HCT116 (cell line): Measurements from ENCODE around the gene DYNC2LI1. TPM values are rescaled to one million over a fixed set of nuclear protein-coding genes. Genes with fewer than 3 reads are reported as not detected.

Experiments used
- ATAC-seq: fragments of 200-7000 bp; cut with Tn5 transposase; 2 replicates; pipeline ENCODE4 v1.9.1; 2020; ENCODE audit warnings: mild to moderate bottlenecking, moderate library complexity
- BruUV-seq: library from RNA; stranded (reverse); fragments of 400-500 nt; replicated peaks from 2 replicates; lab custom pipeline; 2021; lab: Mats Ljungman, UMichigan
- CTCF ChIA-PET: fragments of 300-600 bp; sonication (Branson Sonifier 250); formaldehyde crosslinking; loops from one replicate; lab custom pipeline; 2021; ENCODE audit warnings: antibody characterized with exemption; lab: Charles Lee
- POLR2A ChIA-PET: fragments of 300-600, 350-600 bp; sonication (Branson Sonifier 250); formaldehyde crosslinking; loops from one replicate; lab custom pipeline; 2021; ENCODE audit warnings: antibody characterized with exemption; lab: Charles Lee
- RAD21 ChIA-PET, 2 experiments: fragments of 300-600 bp; sonication (Branson Sonifier 250); formaldehyde crosslinking; loops; one replicate each; lab custom pipeline; 2023; ENCODE audit warnings: low total read pairs in 2 of 2; ENCODE audit not compliant: uncharacterized antibody in 2 of 2, unreplicated experiment in 2 of 2, low non-redundant PET in 1 of 2; lab: Charles Lee
- DNase-seq: peaks from one replicate; pipeline ENCODE4 v3.0.0-alpha.2; 2010; ENCODE audit warnings: low read depth, low spot score
- H2AFZ ChIP-seq: fragments of 200-600 bp; shearing (Covaris generic), sonication (generic); 2 replicates; pipeline ENCODE4 v1.6.1; 2017; ENCODE audit warnings: low read depth, mixed run types, mixed read lengths, antibody characterized with exemption, low read length; ENCODE audit not compliant: poor library complexity, severe bottlenecking
- H3K27ac ChIP-seq: 2 replicates; pipeline ENCODE4 v1.5.1; 2012; ENCODE audit warnings: low read depth, low read length
- H3K27me3 ChIP-seq: fragments of 200-600 bp; sonication (generic); 2 replicates; pipeline ENCODE4 v1.6.1; 2016; ENCODE audit warnings: mixed run types, low read length, mixed read lengths; ENCODE audit not compliant: insufficient read depth
- H3K36me3 ChIP-seq, 2 experiments: fragments of 200-500 bp in 1 of 2; fragments of 200-600 bp in 1 of 2; sonication (Bioruptor generic) in 1 of 2; sonication (generic) in 1 of 2; 2 replicates each; pipeline versions ENCODE4 v1.5.1 to v1.6.1; 2014 to 2016; ENCODE audit warnings: low read length in 2 of 2, inconsistent platforms in 1 of 2, mixed read lengths in 1 of 2, mixed run types in 1 of 2; ENCODE audit not compliant: insufficient read depth in 2 of 2, control insufficient read depth in 1 of 2
- H3K4me1 ChIP-seq, 2 experiments: fragments of 200-600 bp in 1 of 2; sonication (generic) in 1 of 2; 2 replicates each; pipeline versions ENCODE4 v1.5.1 to v1.6.1; 2012 to 2017; ENCODE audit warnings: low read length in 2 of 2, inconsistent platforms in 1 of 2, mild to moderate bottlenecking in 1 of 2, mixed read lengths in 1 of 2, mixed run types in 1 of 2, moderate library complexity in 1 of 2; ENCODE audit not compliant: insufficient read depth in 2 of 2, control insufficient read depth in 1 of 2
- H3K4me2 ChIP-seq: fragments of 200-600 bp; sonication (generic); 2 replicates; pipeline ENCODE4 v1.6.1; 2017; ENCODE audit warnings: mixed run types, low read length, mixed read lengths
- H3K4me3 ChIP-seq, 2 experiments: fragments of 200-600 bp in 1 of 2; sonication (generic) in 1 of 2; replicated peaks in 1 of 2; 2 replicates each; pipeline ENCODE4 v1.5.1; 2011 to 2016; ENCODE audit warnings: low read length in 2 of 2, control low read depth in 1 of 2, low read depth in 1 of 2, mild to moderate bottlenecking in 1 of 2, mixed read lengths in 1 of 2, mixed run types in 1 of 2
- H3K79me2 ChIP-seq: fragments of 200-600 bp; sonication (generic); 2 replicates; pipeline ENCODE4 v1.6.1; 2017; ENCODE audit warnings: mild to moderate bottlenecking, mixed run types, low read length, moderate library complexity, mixed read lengths; ENCODE audit not compliant: insufficient read depth
- H3K9ac ChIP-seq: fragments of 200-600 bp; sonication (generic); 2 replicates; pipeline ENCODE4 v1.6.1; 2016; ENCODE audit warnings: low read length, mixed read lengths
- H3K9me2 ChIP-seq: fragments of 200-600 bp; sonication (generic), shearing (Covaris generic); 2 replicates; pipeline ENCODE4 v1.6.1; 2017; ENCODE audit warnings: mixed run types, mild to moderate bottlenecking, moderate library complexity; ENCODE audit not compliant: insufficient read depth
- H3K9me3 ChIP-seq, 2 experiments: fragments of 200-500 bp in 1 of 2; fragments of 200-600 bp in 1 of 2; sonication (Bioruptor generic) in 1 of 2; sonication (generic) in 1 of 2; 2 replicates each; pipeline ENCODE4 v1.6.1; 2014 to 2017; ENCODE audit warnings: low read length in 2 of 2, mixed read lengths in 2 of 2, inconsistent platforms in 1 of 2, low read depth in 1 of 2, mild to moderate bottlenecking in 1 of 2, mixed run types in 1 of 2, moderate library complexity in 1 of 2; ENCODE audit not compliant: control insufficient read depth in 1 of 2, insufficient read depth in 1 of 2
- H4K20me1 ChIP-seq: fragments of 200-600 bp; sonication (generic), shearing (Covaris generic); 2 replicates; pipeline ENCODE4 v1.6.1; 2017; ENCODE audit warnings: mixed run types, mild to moderate bottlenecking, moderate library complexity; ENCODE audit not compliant: insufficient read depth
- CEBPB ChIP-seq: IDR thresholded peaks from 2 replicates; pipeline ENCODE4 v1.6.1; 2012; ENCODE audit warnings: low read depth
- FOSL1 ChIP-seq: IDR thresholded peaks from 2 replicates; pipeline ENCODE4 v1.6.1; 2012; ENCODE audit warnings: low read depth
- JUND ChIP-seq: IDR thresholded peaks from 2 replicates; pipeline ENCODE4 v1.6.1; 2012
- SIN3A ChIP-seq: IDR thresholded peaks from 2 replicates; pipeline ENCODE4 v1.6.1; 2012; ENCODE audit warnings: low read depth
- TCF7L2 ChIP-seq: IDR thresholded peaks from 2 replicates; pipeline ENCODE4 v1.7.0; 2011; ENCODE audit warnings: borderline replicate concordance, inconsistent platforms; ENCODE audit not compliant: insufficient read depth, insufficient read length; ENCODE audit errors: extremely low read depth
- ZFX ChIP-seq: fragments of 450-650 bp; IDR thresholded peaks from 2 replicates; pipeline ENCODE4 v1.6.1; 2017
- intact Hi-C: fragments of 100-400 bp; cut with micrococcal nuclease; formaldehyde crosslinking; loops from 2 replicates; pipeline ENCODE4 v1.10.0; 2022
- total RNA-seq: library from RNA; stranded (reverse); gene quantifications from one replicate; pipeline ENCODE4 v1.2.1, GENCODE V29; 2021; ENCODE audit not compliant: unreplicated experiment
- TF ChIP-seq, protein P1 (sequence below): IDR thresholded peaks from 2 replicates; pipeline ENCODE4 v1.6.1; 2012

Gene DYNC2LI1
- total RNA-seq, 1 experiment from 2014 or later = 16.7 TPM

DNA sequence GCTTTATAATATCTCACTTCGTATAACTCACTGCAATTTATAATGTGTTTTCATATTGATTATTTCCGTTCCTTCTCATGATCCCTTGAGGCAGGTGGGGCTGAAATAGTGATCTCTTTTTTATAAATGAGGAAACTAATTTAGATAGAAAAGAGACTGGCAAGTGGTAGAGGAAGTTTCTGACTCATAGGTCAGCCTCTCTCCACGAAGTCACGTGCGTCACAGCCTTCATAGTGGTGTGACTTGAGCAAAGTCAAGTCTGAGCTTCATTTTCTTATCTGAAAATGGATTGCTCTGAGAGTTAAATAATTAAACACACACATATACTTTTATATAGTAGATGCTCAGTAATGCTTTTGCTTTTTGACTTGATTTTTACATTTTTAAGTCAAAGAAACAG, 44.9 kb downstream of the DYNC2LI1 start:
- ChIA-PET POLR2A (no interaction called here), RAD21 (no interaction called here), CTCF (no interaction called here)
- TF ChIP-seq, protein P1, sequence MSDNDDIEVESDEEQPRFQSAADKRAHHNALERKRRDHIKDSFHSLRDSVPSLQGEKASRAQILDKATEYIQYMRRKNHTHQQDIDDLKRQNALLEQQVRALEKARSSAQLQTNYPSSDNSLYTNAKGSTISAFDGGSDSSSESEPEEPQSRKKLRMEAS = peak; percentile 58; the same call in 1 of the 2 replicates
- TF ChIP-seq ZFX (no peak), JUND (0 out of 2 replicates have a peak, but pooled peaks have one; percentile 9)
- H2AFZ ChIP-seq = peak overlapping the region; percentile 51
- peak overlapping the region; percentile 2; the same call in 1 of the 2 replicates for H3K4me2 ChIP-seq
- no peak overlapping the region for H3K27ac ChIP-seq
- no peaks in the 10 kb centered on the region for H3K36me3 ChIP-seq
- H3K4me1 ChIP-seq = peaks cover 0 to 8% of the 10 kb centered on the region in 2 experiments; a peak in 2 of 4 replicates
- H3K27me3 ChIP-seq = peaks cover 15% of the 10 kb centered on the region; the same call in 1 of the 2 replicates
- BruUV-seq = no TSS peak
- H3K79me2 ChIP-seq = no peaks in the 10 kb centered on the region
- H3K9me2 ChIP-seq = no peaks in the 10 kb centered on the region
- DNase-seq = peak; percentile 10
- H3K4me3 ChIP-seq = no peak overlapping the region
- intact Hi-C loops = no loop called here
- H4K20me1 ChIP-seq = no peaks in the 10 kb centered on the region
- H3K9ac ChIP-seq = no peak overlapping the region
- ATAC-seq = peak; percentile 61
- no peaks in the 10 kb centered on the region for H3K9me3 ChIP-seq

GRCh38 chr2:43819491-43820163, 45.8 kb downstream of the DYNC2LI1 start:
- BruUV-seq = no TSS peak
- POLR2A ChIA-PET = no interaction called here
- RAD21 ChIA-PET = no interaction called here

More at GRCh38 chr2:43819491-43820163, 45.8 kb downstream of the DYNC2LI1 start:
- H3K9me2 ChIP-seq = no peaks in the 10 kb centered on the region
- H3K36me3 ChIP-seq = no peaks in the 10 kb centered on the region
- H3K27ac ChIP-seq = no peak overlapping the region
- H2AFZ ChIP-seq = no peak overlapping the region
- DNase-seq = no peak
- intact Hi-C loops = no loop called here
- no peak overlapping the region for H3K4me2 ChIP-seq
- H3K27me3 ChIP-seq = peaks cover 23% of the 10 kb centered on the region; the same call in 1 of the 2 replicates
- TF ChIP-seq FOSL1 = no peak
- TF ChIP-seq SIN3A = no peak
- no peak for TF ChIP-seq JUND
- TF ChIP-seq CEBPB = no peak
- TF ChIP-seq TCF7L2 = no peak
- TF ChIP-seq, protein P1 = no peak
- H3K4me3 ChIP-seq = no peak overlapping the region
- CTCF ChIA-PET = no interaction called here
- peaks cover 0 to 8% of the 10 kb centered on the region in 2 experiments; a peak in 2 of 4 replicates for H3K4me1 ChIP-seq
- H4K20me1 ChIP-seq = no peaks in the 10 kb centered on the region
- ATAC-seq = no peak
- no peaks in the 10 kb centered on the region for H3K79me2 ChIP-seq
- H3K9me3 ChIP-seq = no peaks in the 10 kb centered on the region
- H3K9ac ChIP-seq = no peak overlapping the region
